Brain microvascular endothelial cell (primary cell): ENCODE data around the gene TECTA.

Experiments
- DNase-seq: peaks from one replicate; pipeline ENCODE4 v3.0.0-alpha.2; 2020
- H3K27ac ChIP-seq: fragments of 250-450 bp; sonication (Bioruptor Pico); 2 replicates; pipeline ENCODE4 v1.5.1; 2020; ENCODE audit warnings: mild to moderate bottlenecking, moderate library complexity
- H3K27me3 ChIP-seq: fragments of 250-450 bp; sonication (Bioruptor Pico); replicated peaks from 2 replicates; pipeline ENCODE4 v1.5.1; 2020; ENCODE audit warnings: mild to moderate bottlenecking
- H3K36me3 ChIP-seq: fragments of 250-450 bp; sonication (Bioruptor Pico); replicated peaks from 2 replicates; pipeline ENCODE4 v1.5.1; 2020; ENCODE audit warnings: mild to moderate bottlenecking
- H3K4me3 ChIP-seq: 2 replicates; pipeline ENCODE4 v1.5.1; 2011; ENCODE audit warnings: low read depth, mild to moderate bottlenecking, control low read depth, low read length, moderate library complexity
- CTCF ChIP-seq: IDR thresholded peaks from 2 replicates; pipeline ENCODE4 v1.5.1; 2011; ENCODE audit warnings: low read depth, mild to moderate bottlenecking, moderate library complexity, low read length, control low read depth, inconsistent platforms; ENCODE audit errors: missing control alignments
- in situ Hi-C: cut with HindIII; loops from 2 replicates; pipeline ENCODE4 v1.10.0; 2017; ENCODE audit warnings: low sequenced_read_pairs, low pct_ligation_motif_present

TECTA gene

DNA sequence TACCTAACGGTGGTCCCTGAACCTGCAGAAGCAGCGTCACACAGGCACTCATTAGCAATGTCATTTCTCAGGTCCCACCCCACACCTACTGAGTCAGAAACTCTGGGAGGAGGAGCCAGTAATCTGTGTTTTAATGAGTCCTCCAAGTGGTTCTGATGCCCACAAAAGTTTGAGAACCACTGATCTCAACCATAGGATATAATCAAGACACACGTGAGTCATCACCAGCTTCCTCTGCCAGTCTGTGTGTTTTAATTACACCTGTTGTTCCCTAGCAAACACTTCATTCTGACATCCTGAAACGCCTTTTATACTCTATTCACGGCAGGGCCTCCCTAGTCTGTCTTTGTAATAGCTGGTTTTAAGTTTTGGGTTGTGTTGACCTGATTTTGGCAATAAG lies 5.8 kb downstream of the TECTA start:
- no peaks in the 10 kb centered on the region for H3K27me3 ChIP-seq
- no peak overlapping the region for H3K4me3 ChIP-seq
- no peak for DNase-seq
- no peak overlapping the region for H3K27ac ChIP-seq
- H3K36me3 ChIP-seq: no peaks in the 10 kb centered on the region
- in situ Hi-C loops: no loop called here
- TF ChIP-seq CTCF: no peak

DNA sequence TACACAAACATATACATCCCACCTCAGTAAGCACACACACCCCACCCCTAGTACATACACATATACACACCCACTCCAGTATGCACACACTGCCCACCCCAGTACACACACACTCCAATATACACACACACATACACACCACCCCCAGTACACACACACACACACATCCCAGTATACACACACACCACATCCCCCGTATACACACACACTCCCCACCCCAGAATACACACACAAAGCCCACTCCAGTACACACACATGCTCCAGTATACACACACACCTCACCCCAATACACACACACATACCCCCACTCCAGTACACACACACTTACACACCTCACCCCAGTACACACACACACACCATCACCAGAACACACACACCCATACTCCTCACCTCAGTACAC lies 7.4 kb downstream of the TECTA start:
- in situ Hi-C loops: no loop called here
- no peak for TF ChIP-seq CTCF

GRCh38 chr11:121109471-121109870 lies 8.4 kb downstream of the TECTA start:
- no peaks in the 10 kb centered on the region for H3K36me3 ChIP-seq
- H3K4me3 ChIP-seq: no peak overlapping the region
- no peak for DNase-seq
- H3K27ac ChIP-seq: no peak overlapping the region
- TF ChIP-seq CTCF: no peak
- in situ Hi-C loops: no loop called here
- no peaks in the 10 kb centered on the region for H3K27me3 ChIP-seq

More for the DNA sequence above, 7.4 kb downstream of the TECTA start:
- Histone ChIP-seq H3K27me3 (no peaks in the 10 kb centered on the region), H3K36me3 (no peaks in the 10 kb centered on the region), H3K4me3 (no peak overlapping the region), H3K27ac (no peak overlapping the region)
- DNase-seq: no peak

GRCh38 chr11:121109916-121110586 lies 9.0 kb downstream of the TECTA start:
- H3K27me3 ChIP-seq: no peaks in the 10 kb centered on the region
- no peak for DNase-seq
- no peak for TF ChIP-seq CTCF
- no peak overlapping the region for H3K4me3 ChIP-seq
- no peaks in the 10 kb centered on the region for H3K36me3 ChIP-seq
- no peak overlapping the region for H3K27ac ChIP-seq
- in situ Hi-C loops: no loop called here

DNA sequence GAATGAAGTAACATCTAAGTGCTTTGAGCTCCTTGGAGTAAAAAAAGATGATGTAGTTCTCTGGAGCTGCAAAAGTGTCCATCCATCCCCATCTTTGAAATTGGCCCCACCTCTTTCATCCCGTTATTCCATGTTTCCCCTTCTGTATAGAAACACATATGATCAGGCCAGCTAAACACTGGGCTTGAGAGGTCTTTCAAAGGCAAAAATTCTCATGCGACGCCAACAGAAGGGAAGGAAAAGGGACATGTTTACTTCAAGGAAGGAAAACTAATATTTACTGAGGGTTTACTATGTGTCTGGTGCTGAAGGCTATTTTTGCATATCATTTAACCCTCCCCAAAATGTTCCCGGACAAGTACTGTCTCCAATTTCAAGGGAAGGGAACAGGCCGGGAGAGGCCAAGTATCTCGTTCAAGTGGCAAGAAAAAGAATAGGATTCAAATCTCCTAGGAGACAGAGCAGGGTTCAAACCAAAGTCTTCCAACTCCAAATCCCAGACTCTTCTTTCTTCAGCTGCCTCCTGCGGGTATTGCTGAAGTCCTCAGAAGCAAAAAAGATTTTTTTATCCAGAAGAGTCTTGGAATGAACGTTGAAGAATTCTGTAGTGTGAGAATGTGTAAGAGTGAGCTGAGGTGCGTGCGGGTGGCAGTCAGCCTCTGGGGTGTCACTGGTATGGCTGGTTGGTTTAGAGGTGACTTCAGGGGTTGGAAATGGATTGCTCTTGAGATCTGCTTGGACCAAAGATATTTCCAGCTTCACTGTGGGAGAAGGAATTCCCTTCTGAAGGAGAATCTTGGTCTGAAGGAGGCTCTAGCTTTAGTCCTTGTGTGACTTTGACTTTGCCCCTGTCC lies 10.1 kb downstream of the TECTA start:
- in situ Hi-C loops: no loop called here
- no peak for TF ChIP-seq CTCF
- Histone ChIP-seq H3K27ac (no peak overlapping the region), H3K27me3 (no peaks in the 10 kb centered on the region), H3K36me3 (no peaks in the 10 kb centered on the region), H3K4me3 (no peak overlapping the region)
- DNase-seq: no peak
